GM10266 (cell line): ENCODE measurements around the gene STARD10.
A peak's percentile ranks its signal among the peaks of the same experiment; 100 is the strongest.
"Not testable (repeated sequence)": the region's sequence is repeated elsewhere in the genome, so short reads cannot be mapped to it uniquely, and the experiment has no call there.

Experiments
- DNase-seq: peaks from one replicate; pipeline ENCODE4 v3.0.0; 2012; ENCODE audit errors: extremely low spot score
- TF ChIP-seq, protein P1 (sequence below): IDR thresholded peaks from 2 replicates; pipeline ENCODE4 v1.5.1; 2012; ENCODE audit warnings: mild to moderate bottlenecking, low read depth; ENCODE audit not compliant: control insufficient read depth, insufficient read depth; ENCODE audit errors: missing control alignments

STARD10 gene

DNA sequence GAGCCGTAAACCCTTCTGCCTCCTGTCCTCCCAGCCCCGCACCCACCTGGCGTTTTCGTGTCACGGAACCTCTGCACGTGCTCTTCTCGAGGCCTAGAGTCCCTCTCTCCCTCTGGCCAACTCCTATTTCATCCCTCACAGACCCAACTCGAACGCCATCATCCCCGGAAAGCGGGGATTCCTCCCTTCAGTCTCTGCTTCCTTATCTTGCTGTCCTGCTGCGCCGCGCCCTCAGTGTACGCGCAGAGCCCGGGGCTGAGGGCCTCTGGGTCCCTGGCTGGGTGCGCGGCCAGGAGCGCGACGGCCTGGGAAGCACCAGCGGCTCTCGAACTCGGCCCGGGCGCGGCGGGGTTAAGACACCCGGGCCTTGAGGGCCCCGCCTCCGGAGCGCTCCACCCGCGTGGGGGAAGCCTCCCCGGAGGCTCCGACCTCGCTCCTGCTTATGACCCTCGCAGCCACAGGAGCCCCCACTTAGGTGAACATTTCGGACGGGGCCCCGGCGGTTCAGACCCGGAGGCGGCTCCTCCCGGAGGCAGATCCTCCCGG, 20.0 kb upstream of the STARD10 start:
- DNase-seq, result peak; percentile 86
- TF ChIP-seq, protein P1, sequence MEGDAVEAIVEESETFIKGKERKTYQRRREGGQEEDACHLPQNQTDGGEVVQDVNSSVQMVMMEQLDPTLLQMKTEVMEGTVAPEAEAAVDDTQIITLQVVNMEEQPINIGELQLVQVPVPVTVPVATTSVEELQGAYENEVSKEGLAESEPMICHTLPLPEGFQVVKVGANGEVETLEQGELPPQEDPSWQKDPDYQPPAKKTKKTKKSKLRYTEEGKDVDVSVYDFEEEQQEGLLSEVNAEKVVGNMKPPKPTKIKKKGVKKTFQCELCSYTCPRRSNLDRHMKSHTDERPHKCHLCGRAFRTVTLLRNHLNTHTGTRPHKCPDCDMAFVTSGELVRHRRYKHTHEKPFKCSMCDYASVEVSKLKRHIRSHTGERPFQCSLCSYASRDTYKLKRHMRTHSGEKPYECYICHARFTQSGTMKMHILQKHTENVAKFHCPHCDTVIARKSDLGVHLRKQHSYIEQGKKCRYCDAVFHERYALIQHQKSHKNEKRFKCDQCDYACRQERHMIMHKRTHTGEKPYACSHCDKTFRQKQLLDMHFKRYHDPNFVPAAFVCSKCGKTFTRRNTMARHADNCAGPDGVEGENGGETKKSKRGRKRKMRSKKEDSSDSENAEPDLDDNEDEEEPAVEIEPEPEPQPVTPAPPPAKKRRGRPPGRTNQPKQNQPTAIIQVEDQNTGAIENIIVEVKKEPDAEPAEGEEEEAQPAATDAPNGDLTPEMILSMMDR, result no peak

DNA sequence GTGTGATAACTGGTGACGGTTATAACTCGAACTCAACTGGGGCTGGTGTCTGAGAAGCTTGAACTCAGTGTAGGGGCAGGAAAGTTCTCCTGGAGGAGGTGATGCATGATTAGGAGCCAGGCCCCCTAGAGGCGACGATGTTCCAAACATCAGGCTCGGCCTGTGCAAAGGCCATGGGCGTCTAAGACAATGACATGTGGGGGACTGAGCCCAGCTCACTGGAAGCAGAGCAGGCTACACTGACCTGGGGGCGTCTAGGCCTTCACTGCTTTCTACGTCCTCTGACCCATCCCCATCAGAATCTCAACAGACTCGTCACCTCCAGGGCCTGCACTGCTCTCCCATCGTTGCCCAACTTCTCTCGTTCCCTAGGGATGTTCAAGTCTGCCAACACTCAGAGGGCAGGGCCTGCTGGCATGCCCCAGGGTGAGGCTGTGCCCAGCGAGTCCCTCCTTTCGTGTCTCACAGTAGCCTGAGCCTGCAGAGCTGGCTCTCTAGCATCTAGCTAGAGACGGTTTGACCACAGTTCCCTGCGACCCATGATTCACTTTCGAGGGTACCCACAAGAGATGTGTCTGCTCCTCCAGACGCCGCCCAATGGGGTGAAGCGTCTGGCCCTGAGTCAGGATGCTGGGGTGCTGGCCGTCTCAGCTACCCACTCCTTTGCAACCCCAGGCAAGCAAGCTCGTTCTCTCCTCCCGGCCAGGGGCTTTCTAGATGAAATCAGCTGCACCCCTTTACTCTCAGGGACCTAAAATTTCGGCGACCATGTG, 19.3 kb upstream of the STARD10 start:
- TF ChIP-seq, protein P1, result peak; percentile 75
- DNase-seq, result peak; percentile 80

DNA sequence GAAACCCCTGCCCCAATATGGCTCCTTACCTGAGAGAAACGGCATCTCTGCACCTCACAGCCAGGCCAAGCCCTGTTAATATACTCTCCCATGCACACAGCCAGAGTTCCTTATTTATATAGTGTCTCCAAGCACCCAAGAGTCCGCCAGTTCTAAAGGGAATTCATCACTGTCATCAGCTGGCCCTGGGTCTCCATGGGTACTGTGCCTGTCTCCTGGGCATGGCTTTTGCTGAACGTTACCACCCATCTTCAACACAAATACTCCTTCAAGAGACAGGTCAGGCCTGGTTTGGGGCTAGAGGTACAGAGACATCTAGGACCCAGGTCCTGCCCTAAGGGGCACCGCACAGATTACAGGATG, 18.7 kb upstream of the STARD10 start:
- no peak for DNase-seq
- TF ChIP-seq, protein P1, result no peak

DNA sequence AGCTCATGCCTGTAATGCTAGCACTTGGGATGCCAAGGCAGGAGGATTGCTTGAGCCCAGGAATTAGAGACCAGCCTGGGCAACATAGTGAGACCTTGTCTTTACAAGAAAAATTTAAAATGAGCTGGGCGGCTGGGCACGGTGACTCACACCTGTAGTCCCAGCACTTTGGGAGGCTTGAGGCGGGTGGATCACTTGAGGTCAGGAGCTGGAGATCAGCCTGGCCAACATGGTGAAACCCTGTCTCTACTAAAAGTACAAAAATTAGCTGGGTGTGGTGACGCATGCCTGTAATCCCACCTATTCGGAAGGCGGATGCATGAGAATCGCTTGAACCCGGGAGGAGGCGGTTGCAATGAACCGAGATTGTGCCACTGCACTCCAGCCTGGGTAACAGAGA, 17.8 kb upstream of the STARD10 start:
- not testable (repeated sequence) for DNase-seq

DNA sequence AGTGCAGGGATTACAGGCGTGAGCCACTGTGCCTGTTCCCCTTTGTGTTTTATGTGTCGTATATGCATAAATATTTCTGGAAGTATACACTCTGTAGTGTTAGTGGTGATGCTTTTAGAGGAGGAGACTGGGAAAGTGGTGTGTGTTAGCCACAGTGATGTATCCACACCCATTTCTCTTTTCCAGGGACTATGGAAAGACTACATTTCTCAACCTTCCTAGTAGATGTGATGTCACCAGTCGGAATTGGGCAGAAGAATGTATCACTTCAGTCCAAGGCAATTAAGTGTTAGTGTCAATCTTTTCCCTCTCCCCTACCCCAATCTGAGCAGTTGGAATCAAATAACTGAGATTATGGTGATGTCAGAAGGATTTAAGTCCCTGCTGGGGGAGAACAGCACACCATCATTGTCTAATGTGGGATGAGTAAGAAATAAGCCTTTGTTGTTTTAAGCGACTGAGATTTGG, 14.5 kb upstream of the STARD10 start:
- TF ChIP-seq, protein P1, result no peak
- DNase-seq, result no peak

DNA sequence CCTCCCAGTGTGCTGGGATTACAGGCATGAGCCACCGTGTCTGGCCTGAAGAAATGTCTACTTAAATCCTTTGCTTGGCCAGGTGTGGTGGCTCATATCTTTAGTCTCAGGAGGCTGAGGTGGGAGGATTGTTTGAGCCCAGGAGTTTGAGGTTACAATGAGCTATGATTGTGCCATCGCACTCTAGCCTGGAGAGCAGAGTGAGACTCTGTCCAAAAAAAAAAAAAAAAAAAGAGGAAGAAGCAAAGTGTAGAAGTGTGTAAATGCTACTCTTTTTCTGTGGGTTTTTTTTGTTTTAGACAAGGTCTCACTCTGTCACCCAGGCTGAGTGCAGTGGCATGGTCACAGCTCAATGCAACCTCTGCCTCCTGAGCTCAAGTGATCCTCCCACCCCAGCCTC, 13.9 kb upstream of the STARD10 start:
- TF ChIP-seq, protein P1, result no peak
- DNase-seq, result no peak

DNA sequence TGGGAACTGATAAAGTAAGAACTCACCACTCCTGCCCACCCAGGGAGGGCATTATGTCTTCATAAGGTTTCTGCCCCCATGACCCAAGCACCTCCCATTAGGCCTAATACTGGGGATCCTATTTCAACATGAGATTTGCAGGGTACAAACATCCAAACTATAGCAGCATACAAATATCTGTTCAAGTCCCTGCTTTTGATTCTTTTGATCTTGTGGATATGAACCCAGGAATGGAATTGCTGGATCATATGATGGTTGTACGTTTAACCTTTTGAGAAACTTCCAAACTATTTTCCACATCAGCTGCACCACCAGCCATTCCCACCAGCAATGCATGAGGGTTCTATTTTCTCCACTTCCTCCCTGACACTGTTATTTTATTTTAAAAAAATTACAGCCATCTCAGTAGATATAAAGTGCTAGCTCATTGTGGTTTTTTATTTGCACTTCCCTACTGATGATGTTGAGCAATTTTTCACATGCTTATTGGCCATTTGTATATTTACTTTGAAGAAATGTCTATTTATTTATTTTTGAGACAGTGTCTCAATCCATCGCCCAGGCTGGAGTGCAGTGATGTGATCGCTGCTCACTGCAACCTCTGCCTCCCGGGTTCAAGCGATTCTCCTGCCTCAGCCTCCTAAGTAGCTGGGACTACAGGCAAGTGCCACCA, 13.3 kb upstream of the STARD10 start:
- no peak for DNase-seq
- TF ChIP-seq, protein P1, result no peak

DNA sequence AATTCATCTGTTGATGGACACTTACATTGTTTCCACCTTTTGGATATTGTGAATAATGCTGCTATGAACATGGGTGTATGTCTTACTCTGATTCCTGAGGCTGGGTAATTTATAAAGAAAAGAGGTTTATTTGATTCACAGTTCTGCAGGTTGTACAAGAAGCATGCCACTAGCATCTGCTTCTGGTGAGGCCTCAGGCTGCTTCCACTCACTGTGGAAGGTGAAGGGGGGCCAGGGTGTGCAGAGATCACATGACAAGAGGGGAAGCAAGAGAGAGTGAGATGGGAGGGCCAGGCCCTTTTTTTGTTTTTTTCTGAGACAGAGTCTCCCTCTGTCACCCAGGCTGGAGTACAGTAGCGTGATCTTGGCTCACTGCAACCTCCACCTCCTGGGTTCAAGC, 12.5 kb upstream of the STARD10 start:
- not testable (repeated sequence) for DNase-seq
